ENCODE measurements around the gene MCRIP2. TPM values are rescaled to one million over a fixed set of nuclear protein-coding genes. Genes with fewer than 3 reads are reported as not detected.

Gene MCRIP2
- total and polyA plus RNA-seq, 10 donors: 23.6 to 106 (median 41.8) TPM

DNA sequence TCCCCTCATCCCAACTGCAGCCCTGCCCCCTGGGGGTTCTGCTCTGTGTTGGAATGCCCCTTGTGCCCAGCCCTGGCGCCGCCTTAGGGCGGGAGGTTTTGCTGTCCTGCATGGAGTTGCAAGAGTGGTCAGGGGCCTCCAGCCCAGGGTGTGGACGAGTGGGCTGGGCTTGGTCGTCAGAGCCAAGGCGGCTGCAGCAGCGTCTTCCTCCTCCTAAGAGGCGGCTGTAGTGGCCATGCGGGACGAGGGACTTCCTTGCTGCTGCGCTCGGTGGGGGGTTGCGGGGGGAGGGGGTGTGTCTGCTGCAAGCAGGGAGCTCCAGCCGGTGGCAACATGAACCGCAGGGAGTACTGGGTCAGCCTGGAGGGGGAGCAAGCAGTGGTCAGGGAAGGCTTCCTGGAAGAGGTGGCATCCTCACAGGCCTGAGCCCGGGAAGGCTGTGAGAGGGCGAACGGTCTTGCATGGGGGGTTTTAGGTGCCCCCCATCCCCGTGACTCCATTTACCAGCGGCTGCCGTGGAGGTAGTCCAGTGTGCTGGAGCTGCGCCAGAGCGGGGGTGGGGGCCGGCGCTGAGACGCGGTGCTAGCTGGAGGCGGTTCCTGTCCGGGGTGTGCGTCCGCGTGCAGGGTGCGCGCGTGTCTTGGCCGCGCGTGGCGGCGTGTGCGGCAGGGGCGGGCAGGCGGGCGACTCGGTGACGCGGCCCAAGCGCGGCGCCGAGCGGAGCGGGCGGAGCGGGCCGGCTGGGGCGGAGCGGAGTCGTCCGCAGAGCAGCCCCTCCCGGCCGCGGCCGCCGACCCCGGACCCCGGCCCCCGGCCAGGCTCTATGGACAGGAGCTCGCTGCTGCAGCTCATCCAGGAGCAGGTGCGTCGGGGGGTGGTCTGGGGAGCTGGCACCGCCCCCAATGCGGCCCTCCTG is 33.6 kb downstream of the MCRIP2 start, which contains the start of gene RHBDL1:
Gene RHBDL1 (plus strand): TSS at position 704 of the 916 bp plus-strand sequence. CDS start 120 bp downstream, at position 824.
- Histone ChIP-seq H3K9me3 (no peaks in the 10 kb centered on the region), H3K4me3 (peak within 1 kb of the TSS in 5 of 8 donors; percentile 9 to 59 (median 19)), H3K4me1 (peaks cover 14 to 61% (median 39%) of the 10 kb centered on the region in 6 donors), H3K27me3 (replicated peaks in 1 of 7) (peaks cover 0 to 39% (median 15%) of the 10 kb centered on the region in 7 donors), H3K27ac (peak within 1 kb of the TSS in 4 of 8 donors; percentile 42 to 61 (median 52)), H3K36me3 (peaks cover 0 to 45% (median 36%) of the 10 kb centered on the region in 6 donors)
- intact Hi-C loops (cut with DNase I; ENCODE audit: low total_unique reads): no loop called here
- TF ChIP-seq, protein P1, sequence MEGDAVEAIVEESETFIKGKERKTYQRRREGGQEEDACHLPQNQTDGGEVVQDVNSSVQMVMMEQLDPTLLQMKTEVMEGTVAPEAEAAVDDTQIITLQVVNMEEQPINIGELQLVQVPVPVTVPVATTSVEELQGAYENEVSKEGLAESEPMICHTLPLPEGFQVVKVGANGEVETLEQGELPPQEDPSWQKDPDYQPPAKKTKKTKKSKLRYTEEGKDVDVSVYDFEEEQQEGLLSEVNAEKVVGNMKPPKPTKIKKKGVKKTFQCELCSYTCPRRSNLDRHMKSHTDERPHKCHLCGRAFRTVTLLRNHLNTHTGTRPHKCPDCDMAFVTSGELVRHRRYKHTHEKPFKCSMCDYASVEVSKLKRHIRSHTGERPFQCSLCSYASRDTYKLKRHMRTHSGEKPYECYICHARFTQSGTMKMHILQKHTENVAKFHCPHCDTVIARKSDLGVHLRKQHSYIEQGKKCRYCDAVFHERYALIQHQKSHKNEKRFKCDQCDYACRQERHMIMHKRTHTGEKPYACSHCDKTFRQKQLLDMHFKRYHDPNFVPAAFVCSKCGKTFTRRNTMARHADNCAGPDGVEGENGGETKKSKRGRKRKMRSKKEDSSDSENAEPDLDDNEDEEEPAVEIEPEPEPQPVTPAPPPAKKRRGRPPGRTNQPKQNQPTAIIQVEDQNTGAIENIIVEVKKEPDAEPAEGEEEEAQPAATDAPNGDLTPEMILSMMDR (IDR thresholded peaks at IDR 0.05 in 8 of 11, conservative IDR thresholded peaks at IDR 0.05 in 3 of 11): no peak
- TF ChIP-seq POLR2A (IDR thresholded peaks at IDR 0.05) (no peak), POLR2AphosphoS5 (IDR thresholded peaks at IDR 0.05) (peak in 1 of 3 donors; percentile 68)
- 7 to 20% (median 10%) methylated on average over 17 to 73 of the region's 73 CpGs for WGBS, 5 donors
- no peak for DNase-seq

DNA sequence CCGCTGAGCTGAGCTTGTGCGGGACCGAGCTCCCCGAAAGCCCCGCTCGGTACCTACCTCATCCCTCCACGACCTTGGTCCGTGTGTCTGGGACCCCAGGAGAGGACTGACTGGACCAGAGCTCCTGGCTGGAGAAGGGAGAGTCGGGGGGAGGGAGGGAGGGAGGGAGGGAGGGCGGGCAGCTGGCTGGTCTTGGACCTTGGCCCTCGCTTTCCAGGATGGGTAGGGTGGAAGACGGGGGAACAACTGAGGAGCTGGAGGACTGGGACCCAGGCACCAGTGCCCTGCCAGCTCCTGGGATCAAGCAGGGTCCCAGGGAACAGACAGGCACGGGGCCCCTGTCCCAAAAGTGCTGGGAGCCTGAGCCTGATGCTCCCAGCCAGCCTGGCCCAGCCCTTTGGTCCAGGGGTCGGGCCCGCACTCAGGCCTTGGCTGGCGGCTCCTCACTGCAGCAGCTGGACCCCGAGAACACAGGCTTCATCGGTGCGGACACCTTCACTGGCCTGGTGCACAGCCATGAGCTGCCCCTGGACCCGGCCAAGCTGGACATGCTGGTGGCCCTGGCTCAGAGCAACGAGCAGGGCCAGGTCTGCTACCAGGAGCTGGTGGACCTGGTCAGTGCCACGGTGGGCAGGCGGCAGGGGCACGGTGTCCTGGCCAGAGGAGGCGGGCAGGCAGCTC is 34.4 kb downstream of the MCRIP2 start:
- no peaks in the 10 kb centered on the region for H3K9me3 ChIP-seq
- TF ChIP-seq POLR2AphosphoS5 (IDR thresholded peaks at IDR 0.05): peak in 1 of 3 donors; percentile 36
- TF ChIP-seq, protein P1 (IDR thresholded peaks at IDR 0.05 in 8 of 11, conservative IDR thresholded peaks at IDR 0.05 in 3 of 11): no peak
- H3K27ac ChIP-seq: no peak overlapping the region
- intact Hi-C loops (cut with DNase I; ENCODE audit: low total_unique reads): no loop called here
- H3K4me1 ChIP-seq: peaks cover 18 to 64% (median 44%) of the 10 kb centered on the region in 6 donors
- peak overlapping the region in 4 of 8 donors; percentile 12 to 59 (median 23) for H3K4me3 ChIP-seq
- whole genome bisulfite sequencing, 5 donors: 42 to 64% (median 54%) methylated on average over 6 to 25 of the region's 25 CpGs
- H3K27me3 ChIP-seq (replicated peaks in 1 of 7): peaks cover 0 to 39% (median 15%) of the 10 kb centered on the region in 7 donors
- peaks cover 0 to 37% (median 28%) of the 10 kb centered on the region in 6 donors for H3K36me3 ChIP-seq
- DNase-seq: no peak

DNA sequence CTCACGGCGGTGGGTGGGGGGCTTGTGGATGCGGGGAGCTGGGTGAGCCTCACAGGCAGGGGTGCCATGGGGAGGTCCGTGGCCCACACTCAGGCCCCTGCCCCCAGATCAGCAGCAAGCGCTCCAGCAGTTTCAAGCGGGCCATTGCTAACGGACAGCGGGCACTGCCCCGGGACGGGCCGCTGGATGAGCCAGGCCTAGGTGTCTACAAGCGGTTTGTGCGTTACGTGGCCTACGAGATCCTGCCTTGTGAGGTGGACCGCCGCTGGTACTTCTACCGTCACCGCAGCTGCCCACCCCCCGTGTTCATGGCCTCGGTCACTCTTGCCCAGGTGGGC is 34.9 kb downstream of the MCRIP2 start:
- Histone ChIP-seq H3K4me3 (no peak overlapping the region), H3K27me3 (replicated peaks in 1 of 7) (peaks cover 0 to 39% (median 15%) of the 10 kb centered on the region in 7 donors), H3K4me1 (peaks cover 23 to 69% (median 49%) of the 10 kb centered on the region in 6 donors), H3K27ac (no peak overlapping the region), H3K9me3 (no peaks in the 10 kb centered on the region), H3K36me3 (peaks cover 0 to 36% (median 25%) of the 10 kb centered on the region in 6 donors)
- WGBS, 5 donors: 86 to 95% (median 92%) methylated on average over 15 to 21 of the region's 21 CpGs
- TF ChIP-seq, protein P1 (IDR thresholded peaks at IDR 0.05 in 8 of 11, conservative IDR thresholded peaks at IDR 0.05 in 3 of 11): no peak
- TF ChIP-seq POLR2AphosphoS5 (IDR thresholded peaks at IDR 0.05): peak in 1 of 3 donors; percentile 6
- no peak for DNase-seq
- intact Hi-C loops (cut with DNase I; ENCODE audit: low total_unique reads): no loop called here

Data from spleen (tissue), 11 donors.